IPS-11a (cell line): ENCODE data around the gene MOB3A.

Source experiments
- H3K4me3 ChIP-seq: one replicate; pipeline ENCODE4 v1.5.1; 2013; ENCODE audit warnings: low read depth, low read length, control low read depth

The MOB3A gene

DNA sequence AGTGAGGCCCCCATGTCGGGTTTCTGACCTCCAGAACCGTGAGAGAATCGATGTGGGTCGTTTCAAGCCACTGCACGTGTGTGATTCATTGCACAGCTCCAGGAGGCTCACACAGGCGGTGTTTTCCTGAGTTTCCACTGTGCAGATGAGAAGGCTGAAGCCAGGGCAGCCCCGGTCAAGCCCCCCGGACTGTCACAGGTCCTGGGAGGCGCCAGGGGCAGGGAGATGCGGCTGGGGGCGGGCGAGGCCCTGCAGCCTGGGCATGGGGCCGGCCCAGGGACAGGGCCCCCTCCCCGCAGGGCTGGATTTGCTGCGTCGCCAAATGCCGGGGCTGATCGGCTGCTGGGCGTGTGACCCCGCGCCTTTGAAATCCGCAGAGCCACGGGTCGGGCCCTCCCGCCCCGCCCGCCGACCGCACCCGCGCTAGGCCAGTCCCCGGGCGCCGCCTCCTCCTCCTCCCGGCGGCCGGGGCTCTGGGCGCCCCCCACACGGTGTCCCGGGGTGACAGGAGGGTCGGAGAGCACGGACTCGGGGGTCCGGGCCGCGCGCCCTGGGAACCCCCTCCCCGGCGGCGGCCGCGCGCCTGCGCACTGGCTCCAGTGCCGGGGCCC is 35.1 kb downstream of the MOB3A start:
- H3K4me3 ChIP-seq = peak overlapping the region; percentile 47

DNA sequence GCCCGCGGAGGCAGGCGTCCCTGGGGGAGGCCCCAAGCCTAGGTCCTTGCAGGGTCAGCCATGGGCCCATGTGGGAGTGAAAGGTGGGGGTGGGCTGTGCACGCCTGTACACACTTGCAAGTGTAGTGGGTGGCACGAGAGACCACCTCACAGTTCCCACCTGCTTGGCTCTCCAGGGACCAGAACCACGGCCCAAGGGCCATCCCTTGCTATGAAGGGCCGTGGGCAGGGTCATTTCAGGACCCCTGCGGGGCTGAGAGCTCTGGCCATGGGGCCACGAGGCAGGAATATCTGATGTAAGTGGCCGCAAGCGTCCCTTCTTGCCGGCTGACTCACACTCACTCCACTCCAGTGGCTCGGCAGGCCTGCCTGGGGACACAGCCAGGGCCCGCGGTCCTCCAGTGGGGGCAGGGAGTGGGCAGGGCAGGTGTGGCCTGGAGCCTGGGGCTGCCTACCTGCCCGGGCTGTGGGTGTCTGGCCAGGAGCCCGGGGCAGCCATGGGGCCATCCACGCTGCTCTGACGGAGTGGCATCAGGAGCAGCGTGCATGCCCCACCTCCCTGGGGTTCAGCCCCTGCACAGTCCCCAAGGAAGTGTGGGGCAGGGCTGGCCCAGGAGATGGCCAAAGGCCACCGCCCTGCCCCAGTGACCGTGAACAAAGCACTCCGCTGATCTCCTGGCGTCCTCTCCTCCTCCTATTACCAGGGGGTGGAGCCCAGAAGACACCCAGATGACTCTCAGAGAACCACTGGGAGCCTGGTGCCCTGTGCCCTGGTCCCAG is 36.5 kb downstream of the MOB3A start:
- no peak overlapping the region for H3K4me3 ChIP-seq

DNA sequence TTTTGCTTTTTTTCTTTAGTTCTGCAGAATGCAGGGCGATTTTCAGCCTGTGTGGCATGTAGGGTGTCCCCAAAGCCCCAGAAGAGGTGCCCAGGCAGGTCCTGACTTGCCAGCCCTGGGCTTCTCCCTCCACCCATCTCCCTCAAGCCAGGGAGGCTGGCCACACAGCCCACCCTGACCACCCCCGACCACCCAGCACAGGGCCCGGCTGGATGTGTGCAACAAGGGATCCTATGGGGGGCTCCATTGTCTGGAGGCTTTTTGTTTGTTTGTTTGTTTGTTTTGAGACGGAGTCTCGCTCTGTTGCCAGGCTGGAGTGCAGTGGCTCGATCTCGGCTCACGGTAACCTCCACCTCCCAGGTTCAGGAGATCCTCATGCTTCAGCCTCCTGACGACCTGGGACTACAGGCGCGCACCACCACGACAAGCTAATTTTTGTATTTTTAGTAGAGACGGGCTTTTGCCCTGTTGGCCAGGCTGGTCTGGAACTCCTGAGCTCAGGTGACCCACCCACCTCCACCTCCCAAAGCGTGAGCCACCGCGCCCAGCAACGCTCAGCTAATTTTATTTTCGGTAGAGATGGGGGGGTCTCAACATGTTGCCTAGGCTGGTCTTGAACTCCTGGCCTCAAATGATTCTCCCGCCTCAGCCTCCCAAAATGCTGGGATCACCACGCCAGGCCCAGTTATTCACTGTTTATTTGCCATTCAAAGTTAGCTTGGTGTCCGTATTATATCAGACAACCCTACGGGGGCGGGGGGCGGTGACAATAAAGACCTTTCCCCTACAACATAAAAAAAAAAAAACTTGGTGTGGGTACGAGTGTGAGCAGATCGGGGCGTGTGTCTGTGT is 37.3 kb downstream of the MOB3A start:
- H3K4me3 ChIP-seq = no peak overlapping the region

DNA sequence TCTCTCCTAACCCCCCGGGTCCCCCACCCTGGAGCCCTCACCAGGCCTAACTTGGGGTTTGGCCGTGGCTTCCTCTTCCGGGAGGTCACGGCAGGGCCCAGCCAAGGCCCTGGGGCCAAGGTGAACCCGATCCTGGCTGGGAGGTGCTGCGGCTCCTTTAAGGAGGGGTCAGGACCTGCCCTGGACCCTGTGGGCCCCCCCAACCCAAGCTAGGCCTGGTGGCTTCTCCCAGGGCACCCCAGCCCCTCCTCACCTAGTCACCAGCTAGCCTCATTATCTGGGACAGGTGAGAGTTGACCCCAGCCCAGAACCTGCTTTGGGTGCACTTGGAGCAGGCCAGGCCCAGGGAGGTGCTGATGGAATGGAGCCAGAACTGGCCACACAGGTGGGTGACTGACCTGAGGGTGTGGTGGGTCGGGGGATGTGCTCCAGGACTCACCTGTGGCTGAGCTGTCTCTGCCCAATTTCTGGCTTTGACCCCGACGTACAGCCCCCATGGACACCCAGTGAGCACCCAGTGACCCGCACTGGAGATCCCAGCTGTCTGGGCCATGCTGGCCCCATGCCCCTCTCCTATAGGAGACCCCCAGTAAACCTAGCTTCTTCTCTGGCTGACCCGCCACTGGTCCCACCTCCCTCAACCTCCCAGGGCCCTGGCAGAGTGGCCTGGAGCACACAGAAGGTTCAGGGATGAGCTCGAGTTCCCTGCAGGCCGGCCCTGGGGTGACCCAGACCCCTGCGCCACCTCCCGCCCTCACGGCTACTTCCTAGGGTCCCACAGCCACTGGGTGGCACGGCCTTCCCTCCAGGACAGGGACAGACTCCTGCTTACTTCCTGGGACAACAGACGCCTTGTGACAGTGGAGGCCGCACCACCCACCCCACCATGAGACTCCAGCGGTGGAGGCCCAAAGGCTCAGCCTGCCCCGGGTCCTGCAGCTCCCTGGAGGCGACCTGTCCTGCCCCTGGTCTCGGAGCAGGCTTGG is 38.3 kb downstream of the MOB3A start:
- no peak overlapping the region for H3K4me3 ChIP-seq

DNA sequence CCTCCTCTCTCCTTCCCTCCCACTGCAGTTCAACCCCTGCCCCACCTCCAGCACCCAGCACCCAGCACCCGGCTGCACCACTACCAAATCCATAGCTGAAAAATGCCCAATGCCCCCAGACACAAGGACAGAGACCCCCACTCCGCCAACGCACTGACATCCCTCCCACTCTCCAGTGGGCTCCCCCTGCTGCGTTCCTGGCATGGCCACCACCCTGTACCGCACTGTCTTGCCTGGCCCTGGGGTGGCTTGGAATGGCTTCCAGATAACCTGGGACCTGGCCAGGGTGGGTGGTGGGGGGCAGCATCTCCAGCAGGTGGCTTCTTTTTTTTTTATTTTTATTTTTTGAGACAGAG is 39.3 kb downstream of the MOB3A start:
- no peak overlapping the region for H3K4me3 ChIP-seq

DNA sequence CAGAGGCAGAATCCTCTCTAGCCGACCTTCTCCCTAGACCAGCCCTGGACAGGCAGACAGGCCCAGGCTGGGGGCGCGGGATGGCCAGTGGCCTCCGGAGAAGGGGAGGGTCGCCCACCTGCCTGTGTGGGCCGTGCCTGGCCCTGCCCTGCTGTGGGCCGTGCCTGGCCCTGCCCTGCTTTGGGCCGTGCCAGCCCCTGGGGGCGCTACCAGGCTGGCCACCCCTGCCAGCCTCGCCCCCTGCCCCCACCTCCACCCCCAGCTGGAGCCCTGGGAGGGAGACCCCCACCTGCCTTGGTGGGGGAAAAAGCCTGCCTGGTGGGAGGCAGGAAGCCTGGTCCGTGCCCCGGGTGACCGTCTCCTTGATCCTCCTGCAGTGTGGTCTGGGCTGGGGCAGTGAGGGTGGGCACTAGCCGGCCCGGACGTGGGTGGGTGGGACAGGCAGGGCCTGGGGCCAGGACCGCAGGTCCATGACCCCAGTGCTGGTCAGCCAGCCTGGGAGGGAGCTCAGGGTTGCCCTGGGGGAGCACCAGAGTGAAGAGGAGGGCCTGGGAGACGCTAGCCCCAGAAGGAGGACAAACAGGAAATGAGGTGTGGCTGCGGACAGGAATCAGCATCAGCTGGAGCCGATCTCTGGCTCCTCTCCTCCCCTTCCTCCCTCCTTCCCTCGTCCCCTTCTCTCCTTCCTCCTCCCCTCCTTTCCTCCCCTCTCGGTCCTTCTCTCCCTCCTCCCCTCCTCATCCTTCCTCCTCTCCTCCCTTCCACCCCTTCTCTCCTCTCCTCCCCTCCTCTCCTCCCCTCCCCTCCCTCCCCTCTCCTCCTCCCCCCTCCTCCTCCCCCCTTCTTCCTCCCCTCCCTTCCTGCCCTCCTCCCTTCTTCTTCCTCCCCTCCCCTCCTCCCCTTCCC is 39.9 kb downstream of the MOB3A start:
- no peak overlapping the region for H3K4me3 ChIP-seq

DNA sequence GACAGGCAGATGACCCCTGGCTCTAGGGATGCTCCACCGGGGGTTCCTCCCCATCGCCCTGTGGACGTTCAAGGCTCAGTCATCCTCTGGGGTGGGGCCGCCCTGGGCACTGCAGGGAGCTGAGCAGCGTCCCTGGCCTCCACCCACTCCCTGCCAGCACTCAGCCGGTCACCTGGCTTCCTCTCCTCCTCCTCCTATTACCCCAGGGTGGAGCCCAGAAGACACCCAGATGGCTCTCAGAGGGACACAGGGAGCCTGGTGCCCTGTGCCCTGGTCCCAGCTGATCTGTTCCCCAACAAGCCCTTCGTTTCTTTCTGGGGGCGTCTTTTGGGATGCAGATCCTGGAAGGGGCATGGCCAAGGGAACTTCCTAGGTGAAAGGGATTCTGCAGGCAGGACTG is 41.4 kb downstream of the MOB3A start:
- no peak overlapping the region for H3K4me3 ChIP-seq

DNA sequence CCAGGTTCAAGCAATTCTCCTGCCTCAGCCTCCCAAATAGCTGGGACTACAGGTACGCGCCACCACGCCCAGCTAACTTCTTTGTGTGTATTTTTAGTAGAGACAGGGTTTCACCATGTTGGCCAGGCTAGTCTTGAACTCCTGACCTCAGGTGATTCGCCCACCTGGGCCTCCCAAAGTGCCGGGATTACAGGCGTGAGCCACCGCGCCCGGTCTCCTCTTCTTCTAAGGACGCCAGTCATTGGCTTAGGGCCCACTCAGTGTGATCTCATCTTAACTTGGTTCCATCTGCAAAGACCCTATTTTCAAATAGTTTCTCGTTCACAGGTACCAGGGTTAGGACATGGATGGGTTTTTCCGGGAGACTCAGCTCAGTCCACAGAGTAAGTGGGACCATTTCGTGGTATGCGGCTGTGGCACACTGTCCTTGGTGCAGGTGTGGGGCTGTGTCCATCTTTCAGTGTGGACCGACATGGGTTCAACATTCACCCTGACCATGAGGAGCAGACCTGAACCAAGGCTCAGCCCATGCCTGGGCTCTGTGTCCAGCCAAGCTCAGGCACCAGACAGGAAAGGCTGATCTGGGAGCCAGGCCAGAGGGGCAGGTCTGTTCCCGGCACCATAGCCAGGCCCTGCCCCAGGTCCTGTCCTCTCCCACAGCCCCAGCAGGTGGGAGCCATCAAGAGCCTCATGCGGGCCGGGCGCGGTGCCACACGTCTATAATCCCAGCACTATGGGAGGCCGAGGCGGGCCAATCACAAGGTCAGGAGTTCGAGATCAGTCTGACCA is 42.3 kb downstream of the MOB3A start:
- no peak overlapping the region for H3K4me3 ChIP-seq

DNA sequence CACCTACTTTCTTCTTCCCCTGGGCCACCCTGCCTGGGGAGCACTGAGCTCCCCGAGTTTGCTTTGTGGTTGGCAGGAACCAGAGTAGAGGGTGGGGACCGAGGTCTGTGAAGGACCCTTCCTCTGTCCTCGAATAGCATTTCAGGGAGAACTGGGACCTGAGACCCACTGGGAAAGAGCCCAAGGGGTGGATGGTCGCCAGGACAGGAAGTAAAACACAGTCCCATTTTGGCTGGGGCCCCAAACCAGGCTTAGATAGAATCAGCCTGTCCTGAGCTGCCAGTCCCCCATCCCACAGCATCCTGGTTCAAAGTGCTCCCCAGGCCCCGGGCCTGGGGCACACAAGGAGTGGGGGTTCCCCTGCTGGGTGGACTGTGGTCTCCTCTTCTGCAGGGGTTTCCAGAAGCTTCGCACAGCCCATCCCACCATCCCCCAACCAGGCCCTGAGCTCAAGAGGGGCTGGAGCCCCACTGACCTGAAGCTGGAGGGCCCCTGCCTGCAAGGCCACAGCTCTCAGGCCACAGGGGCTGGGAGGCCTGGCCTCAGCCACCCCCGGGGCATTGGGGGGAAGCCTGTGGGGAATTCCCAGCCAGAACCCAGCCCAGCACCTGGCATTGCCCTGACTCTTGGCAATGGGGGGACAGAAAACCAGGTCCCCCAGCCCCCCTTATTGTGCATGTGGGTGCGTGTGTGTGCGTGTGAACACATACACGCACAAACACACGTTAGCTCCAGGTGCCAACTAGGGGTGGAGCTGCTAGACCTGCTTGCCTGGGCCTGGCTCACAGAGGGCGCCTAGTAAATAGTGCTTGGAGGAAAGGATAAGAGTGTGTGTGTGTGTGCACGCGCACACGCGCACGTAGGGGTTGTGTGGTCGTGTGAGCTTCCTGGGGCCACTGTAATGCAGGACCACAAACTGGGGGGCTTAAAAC is 44.1 kb downstream of the MOB3A start:
- no peak overlapping the region for H3K4me3 ChIP-seq

DNA sequence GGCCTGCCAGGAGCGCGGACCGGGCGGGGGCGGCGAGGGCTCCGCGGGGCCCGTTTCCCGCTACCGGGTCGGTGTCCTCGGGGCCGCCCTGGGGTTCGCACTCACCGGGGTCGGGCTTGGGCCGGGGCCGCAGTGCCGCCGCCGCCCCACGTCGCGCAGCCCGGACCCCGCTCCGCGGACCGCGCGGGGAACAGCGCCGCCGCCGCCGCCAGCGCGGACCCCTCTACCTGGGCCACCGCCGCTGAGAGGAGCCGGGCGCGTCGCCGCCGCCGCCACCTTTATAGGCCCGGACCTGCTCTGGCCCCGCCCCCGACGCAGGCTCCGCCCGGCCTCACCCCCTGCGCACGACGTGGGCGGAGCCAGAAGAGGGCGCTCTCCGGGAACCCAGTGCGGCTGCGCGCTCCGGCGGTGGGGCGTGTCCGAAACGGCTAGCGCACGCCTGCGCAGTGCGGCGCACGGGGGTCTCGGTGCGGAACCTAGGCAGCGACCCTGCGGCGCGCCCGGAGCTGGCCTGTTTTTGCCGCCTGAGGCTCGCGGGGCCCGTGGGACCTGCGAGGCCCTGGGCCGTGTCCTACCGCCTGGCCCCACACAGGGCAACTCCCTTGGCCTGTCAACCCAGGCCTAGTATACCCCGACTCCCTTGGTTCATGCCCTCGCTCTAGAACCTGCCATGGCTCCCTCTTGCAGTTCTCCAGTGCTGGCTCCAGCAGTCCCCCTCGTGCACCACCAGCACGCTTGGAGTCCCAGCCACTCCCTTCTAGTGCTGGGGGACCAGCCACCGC is 44.9 kb downstream of the MOB3A start, which contains the start of gene MKNK2:
MKNK2 (minus strand) TSS at position 254 of the 782 bp plus-strand sequence. CDS start 393 bp downstream, outside the sequence.
- H3K4me3 ChIP-seq = peak within 1 kb of the TSS; percentile 76

DNA sequence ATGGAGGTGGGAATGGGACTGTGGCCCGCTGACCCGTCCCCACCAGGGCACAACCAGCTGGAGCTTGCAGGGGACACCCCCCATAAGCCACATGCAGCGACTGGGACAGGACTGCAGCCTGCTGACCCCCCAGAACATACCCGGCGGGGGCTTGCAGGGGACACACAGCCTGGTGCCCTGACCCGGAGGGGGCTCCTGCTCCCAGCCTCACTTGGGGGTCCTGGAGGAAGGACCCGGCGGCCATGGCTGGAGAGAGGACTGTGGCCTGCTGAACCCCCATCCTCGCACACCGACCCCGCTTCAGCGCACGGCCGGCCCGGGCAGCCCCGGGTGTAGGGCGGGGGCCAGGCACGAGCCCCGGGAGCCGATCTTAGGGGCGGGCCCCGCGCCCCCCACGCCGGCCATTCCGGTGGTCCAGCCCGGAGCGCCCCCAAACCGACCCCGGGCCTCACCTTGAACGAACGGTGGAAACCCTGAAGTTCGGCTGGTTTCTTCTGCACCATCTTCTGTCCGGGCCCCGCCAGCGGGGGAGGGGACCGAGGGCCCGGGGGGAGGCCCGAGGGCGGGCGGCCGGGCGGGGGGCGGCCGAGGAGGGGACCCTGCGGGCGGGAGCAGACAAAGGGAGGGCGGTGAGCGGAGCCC is 45.7 kb downstream of the MOB3A start:
- peak overlapping the region; percentile 76 for H3K4me3 ChIP-seq

DNA sequence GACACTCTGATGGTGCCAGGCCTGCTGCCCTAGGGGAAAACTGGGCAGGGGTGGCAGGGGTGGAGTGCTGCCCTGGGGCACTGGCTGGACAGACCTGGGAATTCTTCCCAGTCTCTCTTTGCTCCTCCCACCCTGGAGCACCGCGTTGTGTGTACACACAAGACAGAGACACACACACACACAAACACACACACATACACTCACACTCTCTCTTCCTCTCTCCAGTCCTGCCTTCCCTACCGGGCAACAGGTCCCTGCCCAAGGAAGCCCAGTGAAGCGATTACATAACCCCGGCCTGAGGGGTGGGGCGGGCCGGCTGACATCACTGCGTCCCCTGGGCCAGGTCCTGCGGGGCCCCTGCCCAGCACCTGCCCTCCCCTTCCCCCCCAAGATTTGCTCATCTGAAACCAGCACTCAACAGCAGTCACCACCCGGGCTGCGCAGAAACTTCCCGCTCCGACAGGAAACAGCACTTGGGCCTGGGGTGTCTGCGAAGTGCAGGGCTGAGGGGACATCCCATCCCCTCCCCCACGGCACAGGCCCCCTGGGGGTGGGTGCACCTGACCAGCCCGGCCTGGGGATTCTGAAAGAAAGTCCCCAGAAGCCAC is 46.3 kb downstream of the MOB3A start:
- peak overlapping the region; percentile 76 for H3K4me3 ChIP-seq

DNA sequence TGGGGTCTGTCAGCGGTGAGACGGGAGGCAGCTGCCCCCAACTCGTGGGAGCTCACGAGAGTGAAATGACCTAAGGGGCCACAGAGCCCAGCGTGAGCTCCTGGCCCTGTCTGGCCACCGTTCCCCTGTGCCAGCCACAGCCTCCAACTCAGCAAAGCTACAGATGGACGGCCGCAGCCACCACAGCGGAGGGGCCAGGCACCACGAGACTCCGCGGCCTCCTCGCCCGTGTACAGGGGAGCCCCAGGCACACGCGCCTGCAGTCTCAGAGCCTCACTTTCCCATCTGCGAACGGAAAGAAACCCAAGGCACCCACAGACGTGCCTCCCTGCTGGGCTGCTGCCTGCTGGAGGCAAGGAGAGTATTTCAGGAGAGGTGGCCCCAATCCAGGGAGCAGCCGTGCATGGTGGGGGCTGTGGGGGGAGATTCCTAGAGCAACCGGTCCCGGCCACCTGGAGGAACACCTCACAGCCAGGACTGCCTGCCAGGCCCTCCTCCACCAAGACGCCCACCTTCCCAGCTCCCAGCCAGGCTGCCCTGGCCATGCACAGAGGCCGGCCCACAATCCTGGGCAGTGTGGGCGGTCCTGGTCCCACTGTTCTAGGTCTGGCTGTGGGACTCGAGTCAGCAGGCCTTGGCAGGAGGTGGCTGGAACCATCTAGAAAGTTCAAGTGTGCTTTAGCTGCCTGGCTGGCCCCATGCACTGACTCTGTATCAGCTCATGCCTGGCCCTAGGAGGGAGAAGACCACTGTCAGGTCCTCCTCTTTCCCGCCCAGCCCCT is 47.0 kb downstream of the MOB3A start:
- peak overlapping the region; percentile 76 for H3K4me3 ChIP-seq

DNA sequence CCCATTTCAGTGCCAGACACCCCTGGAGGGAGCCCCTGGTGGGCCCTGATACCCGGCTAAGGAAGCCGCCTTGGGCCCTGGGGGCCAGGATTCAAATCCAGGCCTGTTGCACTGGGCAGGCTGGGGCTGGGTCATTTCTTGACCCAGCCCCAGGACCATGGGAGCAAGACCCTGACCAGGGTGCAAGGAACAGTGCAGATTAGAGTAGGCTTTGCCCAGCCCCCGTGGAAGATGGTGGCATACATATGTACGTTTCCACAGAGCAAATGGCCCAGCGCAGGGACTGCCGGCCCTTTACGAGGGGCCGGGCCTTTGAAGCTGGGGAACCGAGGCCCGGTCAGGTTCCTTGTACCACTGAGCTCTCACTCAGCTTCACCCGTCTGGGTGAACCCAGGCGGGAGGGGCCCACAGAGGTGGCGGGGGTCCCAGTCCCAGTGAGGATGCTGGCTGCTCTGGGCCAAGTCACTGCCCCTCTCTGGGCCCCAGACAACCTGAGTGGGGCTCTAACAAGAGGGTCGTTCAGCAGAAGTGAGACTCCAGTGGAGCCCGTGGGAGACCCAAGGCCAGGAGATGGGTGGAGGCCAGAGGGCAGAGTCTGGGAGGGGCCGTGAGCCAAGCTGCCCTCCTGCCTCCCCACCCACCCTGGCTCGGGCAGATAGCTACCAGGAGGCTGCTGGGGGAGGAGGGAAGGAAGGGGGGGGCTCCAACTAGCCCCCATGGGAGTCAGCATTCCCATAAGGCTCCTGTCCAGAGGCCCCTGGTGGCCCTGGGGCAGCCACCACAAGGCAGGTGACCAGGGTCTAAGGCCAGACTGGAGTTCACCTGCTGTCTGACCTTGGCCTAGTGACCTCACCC is 47.8 kb downstream of the MOB3A start:
- no peak overlapping the region for H3K4me3 ChIP-seq
